ENCODE data around the gene INTS1. TPM values are rescaled to one million over a fixed set of nuclear protein-coding genes. Genes with fewer than 3 reads are reported as not detected.

Gene INTS1
- total RNA-seq, 2 donors from 2014 or later = 61.0 to 141 TPM

DNA sequence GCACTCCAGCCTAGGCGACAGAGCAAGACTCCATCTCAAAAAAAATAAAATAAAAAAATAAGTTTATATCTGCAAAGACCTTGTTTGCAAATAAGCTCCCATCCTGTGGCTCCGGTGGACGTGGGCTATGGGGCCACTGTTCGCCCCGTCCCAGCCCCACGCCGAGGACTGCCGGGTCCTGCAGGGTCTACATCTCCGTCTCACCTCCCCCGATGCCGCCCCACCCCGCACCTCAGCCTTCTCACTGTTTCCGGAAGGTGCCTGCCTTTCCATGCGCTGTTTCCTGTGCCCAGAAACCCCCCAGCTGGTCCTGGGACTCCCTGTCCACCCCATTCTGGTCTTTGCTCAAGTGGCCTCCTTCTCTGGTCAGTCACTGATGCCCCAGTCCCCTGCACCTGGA is 5.0 kb upstream of the INTS1 start:
- intact Hi-C loops (cut with DNase I) = no loop called here
- H3K9me3 ChIP-seq = no peaks in the 10 kb centered on the region
- H3K4me3 ChIP-seq = no peak overlapping the region
- TF ChIP-seq, protein P1, sequence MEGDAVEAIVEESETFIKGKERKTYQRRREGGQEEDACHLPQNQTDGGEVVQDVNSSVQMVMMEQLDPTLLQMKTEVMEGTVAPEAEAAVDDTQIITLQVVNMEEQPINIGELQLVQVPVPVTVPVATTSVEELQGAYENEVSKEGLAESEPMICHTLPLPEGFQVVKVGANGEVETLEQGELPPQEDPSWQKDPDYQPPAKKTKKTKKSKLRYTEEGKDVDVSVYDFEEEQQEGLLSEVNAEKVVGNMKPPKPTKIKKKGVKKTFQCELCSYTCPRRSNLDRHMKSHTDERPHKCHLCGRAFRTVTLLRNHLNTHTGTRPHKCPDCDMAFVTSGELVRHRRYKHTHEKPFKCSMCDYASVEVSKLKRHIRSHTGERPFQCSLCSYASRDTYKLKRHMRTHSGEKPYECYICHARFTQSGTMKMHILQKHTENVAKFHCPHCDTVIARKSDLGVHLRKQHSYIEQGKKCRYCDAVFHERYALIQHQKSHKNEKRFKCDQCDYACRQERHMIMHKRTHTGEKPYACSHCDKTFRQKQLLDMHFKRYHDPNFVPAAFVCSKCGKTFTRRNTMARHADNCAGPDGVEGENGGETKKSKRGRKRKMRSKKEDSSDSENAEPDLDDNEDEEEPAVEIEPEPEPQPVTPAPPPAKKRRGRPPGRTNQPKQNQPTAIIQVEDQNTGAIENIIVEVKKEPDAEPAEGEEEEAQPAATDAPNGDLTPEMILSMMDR (IDR thresholded peaks at IDR 0.05) = no peak
- no peaks in the 10 kb centered on the region for H3K36me3 ChIP-seq
- no peaks in the 10 kb centered on the region for H3K4me1 ChIP-seq
- H3K9ac ChIP-seq (ENCODE audit: low read depth in 2 of 2, low read length in 2 of 2) = no peak overlapping the region
- DNase-seq = no peak
- no peaks in the 10 kb centered on the region for H3K27me3 ChIP-seq
- no peak overlapping the region for H3K27ac ChIP-seq

DNA sequence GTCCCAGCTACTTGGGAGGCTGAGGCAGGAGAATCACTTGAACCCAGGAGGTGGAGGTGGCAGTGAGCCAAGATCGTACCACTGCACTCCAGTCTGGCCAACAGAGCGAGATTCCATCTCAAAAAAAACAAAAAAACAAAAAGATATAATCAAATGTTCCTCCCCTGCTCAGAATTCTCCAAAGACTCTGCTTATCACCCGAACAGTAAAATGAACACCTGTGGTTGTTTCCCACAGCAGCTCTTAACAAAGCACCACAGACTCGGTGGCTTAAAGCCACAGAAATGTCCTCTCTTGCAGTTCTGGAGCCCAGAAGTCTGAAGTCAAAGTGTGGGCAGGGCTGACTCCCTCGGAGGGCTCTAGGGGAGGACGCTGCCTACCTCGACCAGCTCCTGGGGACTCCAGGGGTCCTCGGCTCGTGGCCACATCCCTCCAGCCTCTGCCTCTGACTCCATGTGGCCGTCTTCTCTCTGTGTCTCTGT is 4.1 kb upstream of the INTS1 start:
- no peak overlapping the region for H3K9ac ChIP-seq (ENCODE audit: low read depth in 2 of 2, low read length in 2 of 2)
- TF ChIP-seq, protein P1 (IDR thresholded peaks at IDR 0.05) = no peak
- DNase-seq = no peak
- H3K36me3 ChIP-seq = no peaks in the 10 kb centered on the region
- intact Hi-C loops (cut with DNase I) = no loop called here
- H3K27me3 ChIP-seq = no peaks in the 10 kb centered on the region
- no peak overlapping the region for H3K27ac ChIP-seq
- no peaks in the 10 kb centered on the region for H3K9me3 ChIP-seq
- H3K4me1 ChIP-seq = peaks cover under 1% of the 10 kb centered on the region
- no peak overlapping the region for H3K4me3 ChIP-seq

DNA sequence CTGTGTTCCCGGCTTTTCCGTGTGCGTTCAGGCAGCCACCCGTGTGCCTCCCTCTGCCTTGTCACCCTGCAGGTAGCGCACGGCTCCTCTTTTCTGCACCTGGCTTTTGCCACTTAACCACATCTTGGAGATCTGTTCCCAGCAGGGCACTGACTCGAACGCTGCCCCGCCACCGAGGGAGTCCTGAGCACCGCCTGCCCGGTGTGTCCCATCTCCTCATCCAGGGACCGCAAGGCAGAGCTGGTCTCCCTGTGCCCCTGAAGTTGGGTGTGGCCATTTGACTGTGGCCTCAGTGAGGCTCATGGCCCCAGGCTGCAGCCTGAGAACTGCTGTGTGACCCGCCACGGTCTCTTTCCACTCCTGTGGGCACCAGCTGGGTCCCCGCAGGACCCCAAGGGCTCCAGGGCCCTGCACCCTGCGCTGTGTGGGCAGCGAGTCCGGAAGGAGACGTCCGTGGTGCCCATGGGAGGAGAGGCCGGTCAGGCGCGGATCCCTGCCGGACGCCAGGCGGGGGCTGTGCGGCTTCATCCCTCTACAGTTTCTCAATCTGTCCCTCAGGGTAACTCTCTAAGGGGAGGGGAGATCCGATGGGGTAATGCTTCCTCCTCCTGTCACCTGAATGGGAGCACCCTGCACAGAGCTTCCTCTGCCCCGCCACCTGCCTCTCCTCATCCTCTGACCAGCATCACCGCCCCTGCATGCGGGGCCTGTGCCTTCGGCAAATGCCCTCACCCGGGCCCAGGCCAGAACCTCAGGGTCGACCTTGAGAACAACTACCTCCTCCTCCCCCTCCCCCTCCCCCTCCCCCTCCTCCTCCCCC is 1.8 kb upstream of the INTS1 start:
- TF ChIP-seq, protein P1 (IDR thresholded peaks at IDR 0.05) = no peak
- peak; percentile 40 for DNase-seq
- no peaks in the 10 kb centered on the region for H3K27me3 ChIP-seq
- H3K36me3 ChIP-seq = no peaks in the 10 kb centered on the region
- peaks cover 8% of the 10 kb centered on the region for H3K4me1 ChIP-seq
- no peak overlapping the region for H3K4me3 ChIP-seq
- no peak overlapping the region for H3K27ac ChIP-seq
- intact Hi-C loops (cut with DNase I) = no loop called here
- H3K9ac ChIP-seq (ENCODE audit: low read depth in 2 of 2, low read length in 2 of 2) = no peak overlapping the region
- no peaks in the 10 kb centered on the region for H3K9me3 ChIP-seq

DNA sequence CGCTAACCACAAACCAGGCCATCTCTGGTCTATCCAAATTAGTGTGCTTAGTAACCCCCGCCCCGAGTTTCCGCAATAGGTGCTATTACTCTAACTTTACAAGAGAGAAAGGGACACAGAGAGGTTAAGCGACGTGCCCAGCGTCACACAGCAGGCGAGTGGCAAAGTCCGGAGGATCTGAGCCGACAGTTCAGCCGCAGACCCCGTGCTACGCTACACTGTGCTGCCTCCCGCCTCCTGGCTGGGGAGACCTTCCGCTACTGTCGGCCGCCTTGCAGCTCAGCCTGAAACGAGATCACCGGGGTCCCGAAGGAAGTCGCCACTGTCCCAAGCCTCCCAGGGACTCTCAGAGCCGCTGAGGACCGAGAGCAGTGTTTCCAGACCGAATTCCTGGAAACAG is 799 bp downstream of the INTS1 start:
- peak overlapping the region; percentile 64 to 82 for H3K9ac ChIP-seq (ENCODE audit: low read depth in 2 of 2, low read length in 2 of 2)
- peak overlapping the region; percentile 98 for H3K4me3 ChIP-seq
- H3K27ac ChIP-seq = peak overlapping the region; percentile 51
- TF ChIP-seq, protein P1 (IDR thresholded peaks at IDR 0.05) = no peak
- intact Hi-C loops (cut with DNase I) = loop anchor here (5.0 kb wide), 1 partner anchor 54 kb away; the partner anchor contains the start of gene TMEM184A
- DNase-seq = no peak
- H3K27me3 ChIP-seq = no peaks in the 10 kb centered on the region
- H3K4me1 ChIP-seq = peaks cover 8% of the 10 kb centered on the region
- H3K9me3 ChIP-seq = no peaks in the 10 kb centered on the region
- H3K36me3 ChIP-seq = no peaks in the 10 kb centered on the region

DNA sequence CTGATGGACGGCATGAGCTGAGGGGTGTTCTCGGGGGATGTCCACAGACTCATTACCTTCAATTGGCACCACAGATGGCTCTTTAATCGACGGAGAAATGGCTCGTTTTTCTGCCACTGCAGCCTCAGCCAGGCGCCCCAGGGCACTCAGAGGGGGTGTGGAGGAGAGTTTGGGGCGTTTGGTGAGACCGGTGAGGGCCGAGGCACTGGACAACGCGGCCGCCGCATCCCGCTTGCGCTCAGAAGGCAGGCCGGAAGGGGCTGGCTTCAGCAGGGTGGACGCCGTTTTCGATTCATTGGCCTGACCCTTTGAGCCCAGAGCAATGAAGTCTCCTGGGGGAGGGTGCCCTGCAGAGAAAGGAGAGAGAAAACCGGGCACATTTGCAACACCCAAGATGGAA is 1.3 kb downstream of the INTS1 start:
- no peaks in the 10 kb centered on the region for H3K9me3 ChIP-seq
- H3K27ac ChIP-seq = no peak overlapping the region
- DNase-seq = no peak
- TF ChIP-seq, protein P1 (IDR thresholded peaks at IDR 0.05) = no peak
- no peaks in the 10 kb centered on the region for H3K36me3 ChIP-seq
- intact Hi-C loops (cut with DNase I) = loop anchor here (5.0 kb wide), 1 partner anchor 54 kb away; the partner anchor contains the start of gene TMEM184A
- H3K9ac ChIP-seq (ENCODE audit: low read depth in 2 of 2, low read length in 2 of 2) = no peak overlapping the region
- H3K27me3 ChIP-seq = no peaks in the 10 kb centered on the region
- peak overlapping the region; percentile 98 for H3K4me3 ChIP-seq
- peaks cover 8% of the 10 kb centered on the region for H3K4me1 ChIP-seq
